SIG-M5 (cell line): ENCODE results near the gene XRCC6.
"Not testable (repeated sequence)": the region's sequence is repeated elsewhere in the genome, so short reads cannot be mapped to it uniquely, and the experiment has no call there.

Experiments used
- DNase-seq: peaks from one replicate; lab custom pipeline; 2025; lab: John Stamatoyannopoulos, UW

The XRCC6 gene

GRCh38 chr22:41621099-41621910 is at the start of gene XRCC6:
XRCC6 (plus strand) TSS chr22:41621295; CDS start chr22:41622005, 710 bp downstream.
- peak; percentile 90 for DNase-seq

- no peak for DNase-seq
Observed at GRCh38 chr22:41571786-41572185, 49.3 kb upstream of the XRCC6 start.

- not testable (repeated sequence) for DNase-seq
Observed at GRCh38 chr22:41572305-41572704, 48.8 kb upstream of the XRCC6 start.

- DNase-seq: no peak
Observed at GRCh38 chr22:41573677-41574076, 47.4 kb upstream of the XRCC6 start.

GRCh38 chr22:41574847-41575381 is 46.2 kb upstream of the XRCC6 start:
- DNase-seq: no peak

- DNase-seq: no peak
Observed at GRCh38 chr22:41575533-41575932, 45.6 kb upstream of the XRCC6 start.

GRCh38 chr22:41576877-41577276 is 44.2 kb upstream of the XRCC6 start:
- no peak for DNase-seq

GRCh38 chr22:41578114-41578513 is 43.0 kb upstream of the XRCC6 start:
- no peak for DNase-seq

GRCh38 chr22:41578818-41579217 is 42.3 kb upstream of the XRCC6 start:
- no peak for DNase-seq

GRCh38 chr22:41579297-41579996 is 41.6 kb upstream of the XRCC6 start:
- no peak for DNase-seq

GRCh38 chr22:41579997-41580355 is 41.1 kb upstream of the XRCC6 start:
- no peak for DNase-seq

GRCh38 chr22:41582694-41583093 is 38.4 kb upstream of the XRCC6 start:
- no peak for DNase-seq

- no peak for DNase-seq
Observed at GRCh38 chr22:41584881-41585280, 36.2 kb upstream of the XRCC6 start.

- no peak for DNase-seq
Observed at GRCh38 chr22:41585898-41586297, 35.2 kb upstream of the XRCC6 start.

- DNase-seq: no peak
Observed at GRCh38 chr22:41587347-41587723, 33.8 kb upstream of the XRCC6 start.

GRCh38 chr22:41589391-41590241 is 31.5 kb upstream of the XRCC6 start, which contains the start of gene PMM1:
PMM1 (minus strand) TSS chr22:41589840; CDS start chr22:41589805, 35 bp downstream.
- peak; percentile 90 for DNase-seq

GRCh38 chr22:41593336-41593960 is 27.6 kb upstream of the XRCC6 start:
- DNase-seq: not testable (repeated sequence)

GRCh38 chr22:41595703-41596102 is 25.4 kb upstream of the XRCC6 start:
- no peak for DNase-seq

GRCh38 chr22:41596776-41597634 is 24.1 kb upstream of the XRCC6 start:
- DNase-seq: no peak

- DNase-seq: no peak
Observed at GRCh38 chr22:41597635-41597953, 23.5 kb upstream of the XRCC6 start.

- no peak for DNase-seq
Observed at GRCh38 chr22:41598081-41598480, 23.0 kb upstream of the XRCC6 start.
